GM18520 (cell line): ENCODE data around the gene SFT2D3.

Experiments
- ATAC-seq: cut with Tn5 transposase; IDR thresholded peaks from one replicate; pipeline ENCODE4 v1.9.1; 2021; ENCODE audit not compliant: unreplicated experiment

SFT2D3 gene

GRCh38 chr2:127739800-127740199, 38.5 kb downstream of the SFT2D3 start:
- ATAC-seq: no peak

- ATAC-seq: no peak
These were observed 39.5 kb downstream of the SFT2D3 start for GRCh38 chr2:127740665-127741288.

- ATAC-seq: peak; percentile 66
These were observed 42.3 kb downstream of the SFT2D3 start for GRCh38 chr2:127743477-127744026.

- no peak for ATAC-seq
These were observed 46.3 kb downstream of the SFT2D3 start for GRCh38 chr2:127747621-127748020.

- ATAC-seq: peak; percentile 98
These were observed 48.2 kb downstream of the SFT2D3 start for GRCh38 chr2:127749537-127749936.

- no peak for ATAC-seq
These were observed 52.1 kb downstream of the SFT2D3 start for GRCh38 chr2:127753374-127753773.

GRCh38 chr2:127754186-127754585, 52.9 kb downstream of the SFT2D3 start:
- ATAC-seq: no peak
